IMR-90 (cell line): ENCODE results near the gene SEMA5A. TPM values are rescaled to one million over a fixed set of nuclear protein-coding genes. Genes with fewer than 3 reads are reported as not detected.

Experiments used
- ATAC-seq: fragments of 200-7000 bp; cut with Tn5 transposase; 2 replicates; pipeline ENCODE4 v1.9.1; 2020; ENCODE audit warnings: low read depth, mild to moderate bottlenecking, moderate library complexity
- BruUV-seq: library from RNA; stranded (reverse); fragments of 400-500 nt; replicated peaks from 2 replicates; lab custom pipeline; 2021; lab: Mats Ljungman, UMichigan
- CTCF ChIA-PET: fragments of 300-600 bp; formaldehyde crosslinking; extraction: SDS; loops from one replicate; lab custom pipeline; 2021; ENCODE audit warnings: antibody characterized with exemption; lab: Yijun Ruan, JAX
- POLR2A ChIA-PET: fragments of 300-600 bp; sonication (Branson Sonifier 250); formaldehyde crosslinking; loops from one replicate; lab custom pipeline; 2022; ENCODE audit warnings: antibody characterized with exemption; ENCODE audit not compliant: unreplicated experiment; lab: Charles Lee
- DNase-seq: peaks from one replicate; pipeline ENCODE4 v3.0.0; 2013
- H2AFZ ChIP-seq: replicated peaks from 2 replicates; pipeline ENCODE3; 2013; ENCODE audit warnings: low read length, mild to moderate bottlenecking; ENCODE audit not compliant: poor library complexity
- H2AK5ac ChIP-seq: 2 replicates; pipeline ENCODE4 v1.6.1; 2013; ENCODE audit warnings: low read depth, low read length, inconsistent platforms
- H2AK9ac ChIP-seq: replicated peaks from 2 replicates; pipeline ENCODE3; 2013; ENCODE audit warnings: mild to moderate bottlenecking, low read depth, low read length, moderate library complexity; ENCODE audit not compliant: poor library complexity
- H2BK120ac ChIP-seq: 2 replicates; pipeline ENCODE4 v1.6.1; 2013; ENCODE audit warnings: low read depth, low read length, inconsistent platforms
- H2BK15ac ChIP-seq: 3 replicates; pipeline ENCODE4 v1.6.1; 2013; ENCODE audit warnings: low read depth, low read length, inconsistent platforms
- H2BK20ac ChIP-seq: 2 replicates; pipeline ENCODE4 v1.6.1; 2013; ENCODE audit warnings: low read depth, mild to moderate bottlenecking, inconsistent platforms, low read length, moderate library complexity
- H2BK5ac ChIP-seq: 2 replicates; pipeline ENCODE4 v1.6.1; 2013; ENCODE audit warnings: mild to moderate bottlenecking, low read depth, low read length, inconsistent platforms; ENCODE audit not compliant: poor library complexity, severe bottlenecking
- H3K14ac ChIP-seq: replicated peaks from 2 replicates; pipeline ENCODE4 v1.6.1; 2013; ENCODE audit warnings: low read depth, low read length, inconsistent platforms
- H3K18ac ChIP-seq: 2 replicates; pipeline ENCODE4 v1.6.1; 2013; ENCODE audit warnings: low read depth, low read length, control low read depth
- H3K23ac ChIP-seq: 2 replicates; pipeline ENCODE4 v1.6.1; 2013; ENCODE audit warnings: low read depth, low read length, inconsistent platforms
- H3K27ac ChIP-seq: 2 replicates; pipeline ENCODE4 v1.5.1; 2013; ENCODE audit warnings: mild to moderate bottlenecking, control low read depth, low read length; ENCODE audit not compliant: insufficient read depth
- H3K27me3 ChIP-seq: 2 replicates; pipeline ENCODE4 v1.6.1; 2013; ENCODE audit warnings: low read length; ENCODE audit not compliant: control insufficient read depth, insufficient read depth
- H3K36me3 ChIP-seq: 2 replicates; pipeline ENCODE4 v1.6.1; 2013; ENCODE audit warnings: low read length, mixed read lengths; ENCODE audit not compliant: control insufficient read depth, insufficient read depth
- H3K4ac ChIP-seq: 2 replicates; pipeline ENCODE4 v1.6.1; 2013; ENCODE audit warnings: low read depth, low read length, inconsistent platforms
- H3K4me1 ChIP-seq: 2 replicates; pipeline ENCODE4 v1.6.1; 2013; ENCODE audit warnings: low read length, mixed read lengths; ENCODE audit not compliant: control insufficient read depth, insufficient read depth
- H3K4me2 ChIP-seq: 2 replicates; pipeline ENCODE4 v1.6.1; 2013; ENCODE audit warnings: low read depth, mild to moderate bottlenecking, control low read depth, low read length, moderate library complexity
- H3K4me3 ChIP-seq: 2 replicates; pipeline ENCODE4 v1.5.1; 2013; ENCODE audit warnings: low read depth, mild to moderate bottlenecking, control low read depth, low read length, moderate library complexity; ENCODE audit not compliant: insufficient read depth
- H3K56ac ChIP-seq: 2 replicates; pipeline ENCODE4 v1.6.1; 2013; ENCODE audit warnings: low read length, inconsistent platforms; ENCODE audit not compliant: insufficient read depth; ENCODE audit errors: extremely low read depth
- H3K79me1 ChIP-seq, 2 experiments: 2 replicates each; pipeline ENCODE4 v1.6.1; 2013; ENCODE audit warnings: low read length in 2 of 2, inconsistent platforms in 1 of 2, low read depth in 1 of 2
- H3K9ac ChIP-seq: 2 replicates; pipeline ENCODE4 v1.6.1; 2013; ENCODE audit warnings: low read depth, low read length, control low read depth
- H3K9me1 ChIP-seq: 2 replicates; pipeline ENCODE4 v1.6.1; 2013; ENCODE audit warnings: low read length, inconsistent platforms; ENCODE audit not compliant: insufficient read depth
- H3K9me3 ChIP-seq: 2 replicates; pipeline ENCODE4 v1.6.1; 2013; ENCODE audit warnings: low read length; ENCODE audit not compliant: control insufficient read depth, insufficient read depth
- H4K20me1 ChIP-seq: 2 replicates; pipeline ENCODE4 v1.6.1; 2013; ENCODE audit warnings: low read length, inconsistent platforms; ENCODE audit not compliant: insufficient read depth
- H4K5ac ChIP-seq: 2 replicates; pipeline ENCODE4 v1.6.1; 2013; ENCODE audit warnings: mild to moderate bottlenecking, low read depth, low read length, control low read depth
- H4K8ac ChIP-seq, 2 experiments: 2 replicates each; pipeline ENCODE4 v1.6.1; 2013; ENCODE audit warnings: low read depth in 2 of 2, low read length in 2 of 2, control low read depth in 1 of 2, inconsistent platforms in 1 of 2
- H4K91ac ChIP-seq: 2 replicates; pipeline ENCODE4 v1.6.1; 2013; ENCODE audit warnings: low read depth, low read length, inconsistent platforms; ENCODE audit not compliant: insufficient read depth
- BHLHE40 ChIP-seq: fragments of 150-350 bp; IDR thresholded peaks from 2 replicates; pipeline ENCODE4 v1.6.1; 2016; ENCODE audit warnings: mild to moderate bottlenecking, low read depth, low read length
- MAFK ChIP-seq: IDR thresholded peaks from 2 replicates; pipeline ENCODE4 v1.6.1; 2012; ENCODE audit warnings: low read depth, low read length, improper control_type of control experiment
- NFE2L2 ChIP-seq: fragments of 150-350 bp; IDR thresholded peaks from 2 replicates; pipeline ENCODE4 v1.6.1; 2016; ENCODE audit warnings: low read depth, mild to moderate bottlenecking, low read length
- RCOR1 ChIP-seq: IDR thresholded peaks from 2 replicates; pipeline ENCODE4 v1.6.1; 2012; ENCODE audit warnings: mild to moderate bottlenecking, low read length, improper control_type of control experiment; ENCODE audit not compliant: insufficient replicate concordance
- WGBS, 2 experiments: methylation state at CpG; one replicate each; pipeline versions ENCODE4 v1.1.5 to v1.1.7; 2013; ENCODE audit warnings: missing lambda C conversion rate in 2 of 2; ENCODE audit not compliant: insufficient read length in 1 of 2; ENCODE audit errors: extremely low coverage in 2 of 2; 5-methylcytosine and 5-hydroxymethylcytosine counted together
- dilution Hi-C: fragments of 300-500 bp; cut with HindIII; formaldehyde crosslinking; loops from one replicate; pipeline ENCODE4 v1.14.3; 2018; ENCODE audit warnings: low sequenced_read_pairs; ENCODE audit not compliant: unreplicated experiment
- in situ Hi-C: fragments of 300-500 bp; cut with MboI; formaldehyde crosslinking; loops from 3 replicates; pipeline ENCODE4 v1.14.3; 2019; ENCODE audit warnings: low sequenced_read_pairs, inconsistent platforms, mixed read lengths
- intact Hi-C: fragments of 100-400 bp; cut with micrococcal nuclease; formaldehyde crosslinking; loops from 2 replicates; pipeline ENCODE4 v1.10.0; 2022
- polyA plus RNA-seq, 3 experiments: library from polyadenylated mRNA; depleted of rRNA; stranded (reverse); fragments of >200 nt; gene quantifications; 2 replicates each; pipeline ENCODE4 v1.2.3, GENCODE V29; 2012; ENCODE audit warnings: low replicate concordance in 1 of 3
- total RNA-seq: library from RNA; depleted of rRNA; stranded (reverse); fragments of >200 nt; gene quantifications from 2 replicates; pipeline ENCODE4 v1.2.3, GENCODE V29; 2012
- TF ChIP-seq, protein P1 (sequence below): fragments of 150-350 bp; IDR thresholded peaks from 2 replicates; pipeline ENCODE4 v1.6.1; 2017; ENCODE audit warnings: mild to moderate bottlenecking, antibody characterized with exemption, low read length, low read depth

The SEMA5A gene
- total and polyA plus RNA-seq, 2 of the 4 experiments (the other 2 are of a cell fraction): 8.2 to 9.9 TPM

DNA sequence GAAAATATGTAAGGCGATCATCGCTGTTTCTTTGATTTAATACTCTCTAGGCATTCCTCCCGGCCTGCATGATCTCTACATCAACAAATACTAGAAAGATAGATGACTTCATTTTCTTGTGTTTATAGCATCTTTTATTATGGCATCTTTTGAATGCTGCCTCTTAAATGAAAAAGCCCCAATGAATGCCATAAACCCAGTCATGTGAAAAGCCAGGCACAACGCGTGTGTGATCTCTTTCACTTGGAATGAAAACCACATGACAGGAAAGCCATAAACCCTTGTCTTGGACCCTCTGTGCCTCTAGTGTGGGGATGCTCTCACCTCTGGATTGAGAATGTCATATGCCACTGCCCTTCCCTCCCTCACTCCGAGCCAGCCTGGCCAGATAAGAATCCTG, 476.2 kb downstream of the SEMA5A start:
- H3K79me1 ChIP-seq: 0 out of 4 replicates have a peak, but pooled peaks cover 3 to 5% of the 10 kb centered on the region in 2 experiments
- H3K9me1 ChIP-seq: peaks cover 2% of the 10 kb centered on the region; the same call in 1 of the 2 replicates
- peak overlapping the region; percentile 14 for H2BK5ac ChIP-seq
- H3K4me1 ChIP-seq: peaks cover 7% of the 10 kb centered on the region
- DNase-seq (peak; percentile 93), ATAC-seq (peak; percentile 94)
- no peak overlapping the region for H3K9ac ChIP-seq
- peak overlapping the region; percentile 12; the same call in 1 of the 2 replicates for H2BK20ac ChIP-seq
- in situ Hi-C loops (loop anchor here (25.0 kb wide), 1 partner anchor 1182 kb away; no protein-coding TSS in a partner anchor), intact Hi-C loops (loop anchor here (10.0 kb wide), 1 partner anchor 475 kb away; the partner anchor contains the start of gene SEMA5A), dilution Hi-C loops (no loop called here)
- H3K27me3 ChIP-seq: no peaks in the 10 kb centered on the region
- H3K4ac ChIP-seq: peak overlapping the region; percentile 64
- peak overlapping the region; percentile 7 for H3K18ac ChIP-seq
- H3K36me3 ChIP-seq: peaks cover 6% of the 10 kb centered on the region; the same call in 1 of the 2 replicates
- no peak overlapping the region for H3K4me2 ChIP-seq
- H3K23ac ChIP-seq: no peak overlapping the region
- H2BK15ac ChIP-seq: peak overlapping the region; percentile 12; the same call in 1 of the 3 replicates
- no TSS peak for BruUV-seq
- H4K5ac ChIP-seq: peak overlapping the region; percentile 5; the same call in 1 of the 2 replicates
- ChIA-PET POLR2A (no interaction called here), CTCF (no interaction called here)
- H2AK5ac ChIP-seq: peak overlapping the region; percentile 59; the same call in 1 of the 2 replicates
- H2AFZ ChIP-seq: no peak overlapping the region
- TF ChIP-seq, protein P1, sequence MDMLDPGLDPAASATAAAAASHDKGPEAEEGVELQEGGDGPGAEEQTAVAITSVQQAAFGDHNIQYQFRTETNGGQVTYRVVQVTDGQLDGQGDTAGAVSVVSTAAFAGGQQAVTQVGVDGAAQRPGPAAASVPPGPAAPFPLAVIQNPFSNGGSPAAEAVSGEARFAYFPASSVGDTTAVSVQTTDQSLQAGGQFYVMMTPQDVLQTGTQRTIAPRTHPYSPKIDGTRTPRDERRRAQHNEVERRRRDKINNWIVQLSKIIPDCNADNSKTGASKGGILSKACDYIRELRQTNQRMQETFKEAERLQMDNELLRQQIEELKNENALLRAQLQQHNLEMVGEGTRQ: peak; percentile 65
- TF ChIP-seq NFE2L2 (no peak), MAFK (no peak), BHLHE40 (peak; percentile 24; the same call in 1 of the 2 replicates), RCOR1 (no peak)
- no peak overlapping the region for H2AK9ac ChIP-seq
- no CpG with 5 or more reads among the region's 6 CpGs for WGBS, 2 experiments
- peak overlapping the region; percentile 50 for H2BK120ac ChIP-seq
- H4K20me1 ChIP-seq: no peaks in the 10 kb centered on the region
- H3K27ac ChIP-seq: peak overlapping the region; percentile 72
- H3K14ac ChIP-seq: 0 out of 2 replicates have a peak overlapping the region, but pooled peaks have one; percentile 8
- H4K8ac ChIP-seq: peak overlapping the region in 1 of 2 experiments; percentile 41; a peak in 2 of 4 replicates
- H3K4me3 ChIP-seq: no peak overlapping the region
- peak overlapping the region; percentile 67 for H4K91ac ChIP-seq
- no peak overlapping the region for H3K56ac ChIP-seq
- H3K9me3 ChIP-seq: no peaks in the 10 kb centered on the region
